GM12878 (cell line): Measurements from ENCODE around the gene SUCO. TPM values are rescaled to one million over a fixed set of nuclear protein-coding genes. Genes with fewer than 3 reads are reported as not detected.

Experiments used
- ATAC-seq: fragments of 200-7000 bp; cut with Tn5 transposase; 3 replicates; pipeline ENCODE4 v1.9.1; 2020; ENCODE audit warnings: mild to moderate bottlenecking, moderate library complexity
- BruUV-seq: library from RNA; stranded (reverse); fragments of 400-500 nt; replicated peaks from 2 replicates; lab custom pipeline; 2021; lab: Mats Ljungman, UMichigan
- CTCF ChIA-PET: fragments of 300-600 bp; sonication (Branson Sonifier 250); formaldehyde crosslinking; extraction: SDS; loops from one replicate; lab custom pipeline; 2021; ENCODE audit warnings: inconsistent platforms; lab: Yijun Ruan, JAX
- POLR2A ChIA-PET: fragments of 350-600 bp; formaldehyde crosslinking; extraction: SDS; loops from one replicate; lab custom pipeline; 2021; ENCODE audit warnings: inconsistent platforms; lab: Charles Lee
- RAD21 ChIA-PET: fragments of 300-600 bp; sonication (Branson Sonifier 250); formaldehyde crosslinking; loops from one replicate; lab custom pipeline; 2023; ENCODE audit warnings: antibody characterized with exemption; ENCODE audit not compliant: unreplicated experiment; lab: Charles Lee
- SMC1A ChIA-PET: fragments of 300-600 bp; sonication (Branson Sonifier 250); formaldehyde crosslinking; loops from one replicate; lab custom pipeline; 2023; ENCODE audit not compliant: unreplicated experiment, uncharacterized antibody; lab: Charles Lee
- DNase-seq: peaks from one replicate; pipeline ENCODE4 v3.0.0-alpha.2; 2011; ENCODE audit warnings: low read depth, low spot score
- FAIRE-seq: peaks from 3 replicates; lab custom pipeline; 2011; peaks lifted over from hg19 to GRCh38; lab: Jason Lieb, UNC
- H2AFZ ChIP-seq: 2 replicates; pipeline ENCODE4 v1.6.0; 2011; ENCODE audit warnings: low read depth, low read length, control low read depth; ENCODE audit not compliant: control insufficient read depth
- H3K27ac ChIP-seq: 2 replicates; pipeline ENCODE4 v1.5.1; 2011; ENCODE audit warnings: control low read depth; ENCODE audit not compliant: control insufficient read depth, insufficient read depth
- H3K27me3 ChIP-seq, 2 experiments: replicated peaks in 1 of 2; 2 replicates each; pipeline versions ENCODE4 v1.6.0 to v1.6.1; 2011; ENCODE audit warnings: low read length in 1 of 2; ENCODE audit not compliant: control insufficient read depth in 2 of 2, insufficient read depth in 2 of 2
- H3K36me3 ChIP-seq, 2 experiments: 2 replicates each; pipeline ENCODE4 v1.5.1; 2011; ENCODE audit warnings: low read length in 1 of 2; ENCODE audit not compliant: control insufficient read depth in 2 of 2, insufficient read depth in 2 of 2
- H3K4me1 ChIP-seq: 2 replicates; pipeline ENCODE4 v1.6.1; 2011; ENCODE audit warnings: mild to moderate bottlenecking, low read length, moderate library complexity, mixed read lengths; ENCODE audit not compliant: control insufficient read depth, insufficient read depth
- H3K4me2 ChIP-seq: 2 replicates; pipeline ENCODE4 v1.6.0; 2011; ENCODE audit warnings: control low read depth; ENCODE audit not compliant: control insufficient read depth, insufficient read depth
- H3K4me3 ChIP-seq: fragments of 200-600 bp; sonication (generic); 2 replicates; pipeline ENCODE4 v1.5.1; 2016
- H3K79me2 ChIP-seq: 2 replicates; pipeline ENCODE4 v1.6.0; 2011; ENCODE audit warnings: low read length; ENCODE audit not compliant: control insufficient read depth, insufficient read depth
- H3K9ac ChIP-seq: 2 replicates; pipeline ENCODE4 v1.8.0; 2011; ENCODE audit warnings: low read length, control low read depth, mixed read lengths; ENCODE audit not compliant: control insufficient read depth, insufficient read depth
- H3K9me3 ChIP-seq: replicated peaks from 3 replicates; pipeline ENCODE4 v1.5.1; 2011; ENCODE audit warnings: mild to moderate bottlenecking, low read length; ENCODE audit not compliant: control insufficient read depth, insufficient read depth
- H4K20me1 ChIP-seq: 2 replicates; pipeline ENCODE4 v1.6.0; 2011; ENCODE audit not compliant: control insufficient read depth, insufficient read depth
- CREM ChIP-seq: IDR thresholded peaks from 2 replicates; pipeline ENCODE4 v1.6.1; 2014; ENCODE audit warnings: antibody characterized with exemption, low read depth
- MTA3 ChIP-seq: IDR thresholded peaks from 2 replicates; pipeline ENCODE4 v1.6.1; 2012; ENCODE audit warnings: low read length, inconsistent platforms, borderline replicate concordance
- RELA ChIP-seq: fragments of 450-650 bp; IDR thresholded peaks from 2 replicates; pipeline ENCODE4 v1.8.0; 2014; ENCODE audit warnings: borderline replicate concordance; ENCODE audit not compliant: partially characterized antibody
- ZBTB11 ChIP-seq: fragments of 450-650 bp; formaldehyde crosslinking; IDR thresholded peaks from 2 replicates; pipeline ENCODE4 v1.5.0; 2022; ENCODE audit warnings: mild to moderate bottlenecking, missing genetic modification characterization
- WGBS: methylation state at CpG from one replicate; pipeline ENCODE4 v1.1.6; 2016; ENCODE audit warnings: low lambda C conversion rate; ENCODE audit not compliant: insufficient replicate concordance, insufficient coverage; ENCODE audit errors: missing lambda C conversion rate; 5-methylcytosine and 5-hydroxymethylcytosine counted together
- in situ Hi-C: fragments of 300-500 bp; cut with MboI; formaldehyde crosslinking; loops from 9 replicates; pipeline ENCODE4 v1.14.3; 2018; ENCODE audit warnings: mixed read lengths
- intact Hi-C: fragments of 100-400 bp; cut with micrococcal nuclease; formaldehyde crosslinking; loops from one replicate; pipeline ENCODE4 v1.14.2; 2022; ENCODE audit not compliant: unreplicated experiment
- polyA plus RNA-seq, 11 experiments: library from polyadenylated mRNA; depleted of rRNA in 4 of 11; unstranded in 6 of 11; stranded (reverse) in 5 of 11; fragments of >200 nt; fragmentation: Nextera tagmentation in 4 of 11; fragmentation: Illumina TruSeq in 1 of 11; extraction: Ambion mirVana in 4 of 11; extraction: Trizol in 1 of 11; gene quantifications; 1 replicate in 1 of 11; 2 replicates in 10 of 11; pipeline versions ENCODE4 v1.2.1 to v1.2.3, GENCODE V29; 2011 to 2016; ENCODE audit warnings: inconsistent platforms in 2 of 11, missing spikeins in 2 of 11, low read depth in 1 of 11
- total RNA-seq, 4 experiments: library from RNA; depleted of rRNA in 3 of 4; stranded (reverse); fragments of >200 nt in 3 of 4; fragmentation: Illumina TruSeq in 1 of 4; extraction: Trizol in 1 of 4; gene quantifications; 2 replicates each; pipeline versions ENCODE4 v1.2.1 to v1.2.3, GENCODE V29; 2013 to 2021
- TF ChIP-seq, protein P1 (sequence below): fragments of 450-650 bp; IDR thresholded peaks from 2 replicates; pipeline ENCODE4 v1.6.1; 2016; ENCODE audit warnings: mild to moderate bottlenecking, moderate library complexity, borderline replicate concordance

SUCO gene
- total and polyA plus RNA-seq, 10 of the 15 experiments (the other 5 are each of a cell fraction or from before 2014, with no cell fraction given): 1.7 to 15.3 (median 8.4) TPM

DNA sequence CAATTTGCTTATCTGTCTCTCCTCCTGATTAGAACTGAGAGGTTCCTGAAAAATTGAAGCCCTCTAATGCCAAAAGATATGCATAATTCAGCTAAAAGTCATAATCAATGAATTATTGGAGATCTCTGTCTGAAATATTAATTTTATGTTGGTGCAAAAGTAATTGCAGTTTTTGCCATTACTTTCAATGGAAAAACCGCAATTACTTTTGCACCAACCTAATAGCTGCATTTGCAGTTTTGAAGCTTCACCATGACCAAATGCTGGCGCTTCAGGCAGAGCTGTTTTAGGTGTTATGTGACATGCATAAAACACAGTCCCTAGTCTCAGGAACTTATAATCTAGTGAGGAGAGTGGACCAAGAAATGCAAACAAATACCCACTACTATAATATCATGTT, 96.2 kb downstream of the SUCO start:
- POLR2A ChIA-PET: no interaction called here
- H3K36me3 ChIP-seq: no peaks in the 10 kb centered on the region
- peaks cover 0 to 4% of the 10 kb centered on the region in 2 experiments; a peak in 1 of 4 replicates for H3K27me3 ChIP-seq
- no peak overlapping the region for H3K9ac ChIP-seq
- FAIRE-seq (no peak), DNase-seq (no peak), ATAC-seq (no peak)
- RAD21 ChIA-PET: no interaction called here
- in situ Hi-C loops: no loop called here
- H3K4me3 ChIP-seq: no peak overlapping the region
- CTCF ChIA-PET: interaction anchor here (1.9 kb wide), 1 partner anchor 8 kb away, joined by 6 read pairs; no protein-coding TSS in a partner anchor
- SMC1A ChIA-PET: interaction anchor here (1.2 to 1.5 kb wide), 3 partner anchors 11 to 90 kb away, joined by 3 to 4 read pairs (median 3); no protein-coding TSS in a partner anchor
- TF ChIP-seq MTA3 (no peak), ZBTB11 (CRISPR knock-in tag) (no peak), RELA (no peak), CREM (no peak)
- TF ChIP-seq, protein P1, sequence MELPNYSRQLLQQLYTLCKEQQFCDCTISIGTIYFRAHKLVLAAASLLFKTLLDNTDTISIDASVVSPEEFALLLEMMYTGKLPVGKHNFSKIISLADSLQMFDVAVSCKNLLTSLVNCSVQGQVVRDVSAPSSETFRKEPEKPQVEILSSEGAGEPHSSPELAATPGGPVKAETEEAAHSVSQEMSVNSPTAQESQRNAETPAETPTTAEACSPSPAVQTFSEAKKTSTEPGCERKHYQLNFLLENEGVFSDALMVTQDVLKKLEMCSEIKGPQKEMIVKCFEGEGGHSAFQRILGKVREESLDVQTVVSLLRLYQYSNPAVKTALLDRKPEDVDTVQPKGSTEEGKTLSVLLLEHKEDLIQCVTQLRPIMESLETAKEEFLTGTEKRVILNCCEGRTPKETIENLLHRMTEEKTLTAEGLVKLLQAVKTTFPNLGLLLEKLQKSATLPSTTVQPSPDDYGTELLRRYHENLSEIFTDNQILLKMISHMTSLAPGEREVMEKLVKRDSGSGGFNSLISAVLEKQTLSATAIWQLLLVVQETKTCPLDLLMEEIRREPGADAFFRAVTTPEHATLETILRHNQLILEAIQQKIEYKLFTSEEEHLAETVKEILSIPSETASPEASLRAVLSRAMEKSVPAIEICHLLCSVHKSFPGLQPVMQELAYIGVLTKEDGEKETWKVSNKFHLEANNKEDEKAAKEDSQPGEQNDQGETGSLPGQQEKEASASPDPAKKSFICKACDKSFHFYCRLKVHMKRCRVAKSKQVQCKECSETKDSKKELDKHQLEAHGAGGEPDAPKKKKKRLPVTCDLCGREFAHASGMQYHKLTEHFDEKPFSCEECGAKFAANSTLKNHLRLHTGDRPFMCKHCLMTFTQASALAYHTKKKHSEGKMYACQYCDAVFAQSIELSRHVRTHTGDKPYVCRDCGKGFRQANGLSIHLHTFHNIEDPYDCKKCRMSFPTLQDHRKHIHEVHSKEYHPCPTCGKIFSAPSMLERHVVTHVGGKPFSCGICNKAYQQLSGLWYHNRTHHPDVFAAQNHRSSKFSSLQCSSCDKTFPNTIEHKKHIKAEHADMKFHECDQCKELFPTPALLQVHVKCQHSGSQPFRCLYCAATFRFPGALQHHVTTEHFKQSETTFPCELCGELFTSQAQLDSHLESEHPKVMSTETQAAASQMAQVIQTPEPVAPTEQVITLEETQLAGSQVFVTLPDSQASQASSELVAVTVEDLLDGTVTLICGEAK: peak; percentile 47; the same call in 1 of the 2 replicates
- no peak overlapping the region for H2AFZ ChIP-seq
- no peaks in the 10 kb centered on the region; the same call in 2 of the 3 replicates for H3K9me3 ChIP-seq
- H4K20me1 ChIP-seq: no peaks in the 10 kb centered on the region
- intact Hi-C loops: no loop called here
- no peaks in the 10 kb centered on the region for H3K4me1 ChIP-seq
- no peaks in the 10 kb centered on the region for H3K79me2 ChIP-seq
- H3K27ac ChIP-seq: no peak overlapping the region
- no peak overlapping the region for H3K4me2 ChIP-seq
- WGBS: 51% methylated on average over 2 of the region's 2 CpGs
- BruUV-seq: no TSS peak
